A673 (cell line): Measurements from ENCODE around the gene PNMA6E.

Source experiments
- CTCF ChIP-seq: fragments of 300-800, 200-600 bp; sonication (generic); conservative IDR thresholded peaks from 2 replicates; pipeline ENCODE4 v1.5.1; 2017; ENCODE audit warnings: low read depth, mild to moderate bottlenecking, antibody characterized with exemption, low read length, moderate library complexity, mixed read lengths
- EZH2 ChIP-seq: fragments of 200-600 bp; sonication (generic); IDR thresholded peaks from 2 replicates; pipeline ENCODE4 v1.6.1; 2017; ENCODE audit warnings: borderline replicate concordance, low read depth, mild to moderate bottlenecking, mixed read lengths, antibody characterized with exemption, low read length; ENCODE audit not compliant: poor library complexity, severe bottlenecking

GRCh38 chrX:153408221-153408721, 7.1 kb upstream of the PNMA6E start:
- TF ChIP-seq CTCF (no peak), EZH2 (no peak)
